ENCODE measurements around the gene CDKN1A. TPM values are rescaled to one million over a fixed set of nuclear protein-coding genes. Genes with fewer than 3 reads are reported as not detected.
A peak's percentile ranks its signal among the peaks of the same experiment; 100 is the strongest.

CDKN1A gene
- total and polyA plus RNA-seq, 2 donors = 13.1 to 81.2 TPM

- Histone ChIP-seq H3K27ac (ENCODE audit: low read depth in 1 of 2, low read length in 1 of 2) (no peak overlapping the region), H3K4me1 (ENCODE audit: control insufficient read depth in 2 of 2, insufficient read depth in 2 of 2, low read length in 2 of 2) (peaks cover 27 to 56% of the 10 kb centered on the region in 2 donors), H3K9me3 (ENCODE audit: control insufficient read depth in 2 of 2, insufficient read depth in 1 of 2, low read length in 1 of 2) (no peaks in the 10 kb centered on the region), H3K27me3 (ENCODE audit: control insufficient read depth in 2 of 2, insufficient read depth in 1 of 2, low read length in 1 of 2) (peaks cover 2 to 28% of the 10 kb centered on the region in 2 donors), H3K36me3 (ENCODE audit: control insufficient read depth in 2 of 2, insufficient read depth in 2 of 2, low read length in 1 of 2) (no peaks in the 10 kb centered on the region), H3K4me3 (ENCODE audit: low read length in 2 of 2) (no peak overlapping the region)
- DNase-seq (ENCODE audit: low read depth in 6 of 9, low spot score in 9 of 9) = no peak
- 38% methylated on average over 44 of the region's 44 CpGs for WGBS
Observed at GRCh38 chr6:36660771-36661471, 17.6 kb upstream of the CDKN1A start.

- WGBS = 56% methylated on average over 5 of the region's 5 CpGs
- no peaks in the 10 kb centered on the region for H3K36me3 ChIP-seq (ENCODE audit: control insufficient read depth in 2 of 2, insufficient read depth in 2 of 2, low read length in 1 of 2)
- no peaks in the 10 kb centered on the region for H3K9me3 ChIP-seq (ENCODE audit: control insufficient read depth in 2 of 2, insufficient read depth in 1 of 2, low read length in 1 of 2)
- H3K27ac ChIP-seq (ENCODE audit: low read depth in 1 of 2, low read length in 1 of 2) = peak overlapping the region; percentile 6 to 44
- H3K4me1 ChIP-seq (ENCODE audit: control insufficient read depth in 2 of 2, insufficient read depth in 2 of 2, low read length in 2 of 2) = peaks cover 21 to 47% of the 10 kb centered on the region in 2 donors
- H3K4me3 ChIP-seq (ENCODE audit: low read length in 2 of 2) = no peak overlapping the region
- H3K27me3 ChIP-seq (ENCODE audit: control insufficient read depth in 2 of 2, insufficient read depth in 1 of 2, low read length in 1 of 2) = peaks cover 2 to 32% of the 10 kb centered on the region in 2 donors
- peak in 5 of 9 donors; percentile 51 to 81 (median 57) for DNase-seq (ENCODE audit: low read depth in 6 of 9, low spot score in 9 of 9)
Observed at GRCh38 chr6:36662380-36662779, 16.1 kb upstream of the CDKN1A start.

- Histone ChIP-seq H3K4me3 (ENCODE audit: low read length in 2 of 2) (no peak overlapping the region), H3K27me3 (ENCODE audit: control insufficient read depth in 2 of 2, insufficient read depth in 1 of 2, low read length in 1 of 2) (peaks cover 2 to 32% of the 10 kb centered on the region in 2 donors), H3K9me3 (ENCODE audit: control insufficient read depth in 2 of 2, insufficient read depth in 1 of 2, low read length in 1 of 2) (no peaks in the 10 kb centered on the region), H3K27ac (ENCODE audit: low read depth in 1 of 2, low read length in 1 of 2) (peak overlapping the region in 1 of 2 donors; percentile 44), H3K4me1 (ENCODE audit: control insufficient read depth in 2 of 2, insufficient read depth in 2 of 2, low read length in 2 of 2) (peaks cover 20 to 46% of the 10 kb centered on the region in 2 donors), H3K36me3 (ENCODE audit: control insufficient read depth in 2 of 2, insufficient read depth in 2 of 2, low read length in 1 of 2) (no peaks in the 10 kb centered on the region)
- peak in 1 of 9 donors; percentile 66 for DNase-seq (ENCODE audit: low read depth in 6 of 9, low spot score in 9 of 9)
- 8% methylated on average over 6 of the region's 6 CpGs for WGBS
Observed at GRCh38 chr6:36662827-36663256, 15.7 kb upstream of the CDKN1A start.

- Histone ChIP-seq H3K27ac (ENCODE audit: low read depth in 1 of 2, low read length in 1 of 2) (no peak overlapping the region), H3K36me3 (ENCODE audit: control insufficient read depth in 2 of 2, insufficient read depth in 2 of 2, low read length in 1 of 2) (no peaks in the 10 kb centered on the region), H3K27me3 (ENCODE audit: control insufficient read depth in 2 of 2, insufficient read depth in 1 of 2, low read length in 1 of 2) (peaks cover 2 to 30% of the 10 kb centered on the region in 2 donors), H3K9me3 (ENCODE audit: control insufficient read depth in 2 of 2, insufficient read depth in 1 of 2, low read length in 1 of 2) (no peaks in the 10 kb centered on the region), H3K4me1 (ENCODE audit: control insufficient read depth in 2 of 2, insufficient read depth in 2 of 2, low read length in 2 of 2) (peaks cover 17 to 47% of the 10 kb centered on the region in 2 donors), H3K4me3 (ENCODE audit: low read length in 2 of 2) (no peak overlapping the region)
- 89% methylated on average over 4 of the region's 4 CpGs for WGBS
- no peak for DNase-seq (ENCODE audit: low read depth in 6 of 9, low spot score in 9 of 9)
Observed at GRCh38 chr6:36663504-36664446, 14.7 kb upstream of the CDKN1A start.

- Histone ChIP-seq H3K9me3 (ENCODE audit: control insufficient read depth in 2 of 2, insufficient read depth in 1 of 2, low read length in 1 of 2) (no peaks in the 10 kb centered on the region), H3K4me1 (ENCODE audit: control insufficient read depth in 2 of 2, insufficient read depth in 2 of 2, low read length in 2 of 2) (peaks cover 17 to 44% of the 10 kb centered on the region in 2 donors), H3K36me3 (ENCODE audit: control insufficient read depth in 2 of 2, insufficient read depth in 2 of 2, low read length in 1 of 2) (no peaks in the 10 kb centered on the region), H3K27ac (ENCODE audit: low read depth in 1 of 2, low read length in 1 of 2) (no peak overlapping the region), H3K27me3 (ENCODE audit: control insufficient read depth in 2 of 2, insufficient read depth in 1 of 2, low read length in 1 of 2) (peaks cover 0 to 16% of the 10 kb centered on the region in 2 donors), H3K4me3 (ENCODE audit: low read length in 2 of 2) (no peak overlapping the region)
- 98% methylated on average over 4 of the region's 4 CpGs for WGBS
- DNase-seq (ENCODE audit: low read depth in 6 of 9, low spot score in 9 of 9) = no peak
Observed at GRCh38 chr6:36665180-36665579, 13.3 kb upstream of the CDKN1A start.

- no peak for DNase-seq (ENCODE audit: low read depth in 6 of 9, low spot score in 9 of 9)
- 99% methylated on average over 2 of the region's 2 CpGs for WGBS
- H3K27me3 ChIP-seq (ENCODE audit: control insufficient read depth in 2 of 2, insufficient read depth in 1 of 2, low read length in 1 of 2) = peaks cover 0 to 5% of the 10 kb centered on the region in 2 donors
- no peak overlapping the region for H3K4me3 ChIP-seq (ENCODE audit: low read length in 2 of 2)
- peaks cover 17 to 34% of the 10 kb centered on the region in 2 donors for H3K4me1 ChIP-seq (ENCODE audit: control insufficient read depth in 2 of 2, insufficient read depth in 2 of 2, low read length in 2 of 2)
- no peaks in the 10 kb centered on the region for H3K36me3 ChIP-seq (ENCODE audit: control insufficient read depth in 2 of 2, insufficient read depth in 2 of 2, low read length in 1 of 2)
- H3K27ac ChIP-seq (ENCODE audit: low read depth in 1 of 2, low read length in 1 of 2) = no peak overlapping the region
- H3K9me3 ChIP-seq (ENCODE audit: control insufficient read depth in 2 of 2, insufficient read depth in 1 of 2, low read length in 1 of 2) = no peaks in the 10 kb centered on the region
Observed at GRCh38 chr6:36666287-36666686, 12.2 kb upstream of the CDKN1A start.

- Histone ChIP-seq H3K4me1 (ENCODE audit: control insufficient read depth in 2 of 2, insufficient read depth in 2 of 2, low read length in 2 of 2) (peaks cover 11 to 27% of the 10 kb centered on the region in 2 donors), H3K4me3 (ENCODE audit: low read length in 2 of 2) (no peak overlapping the region), H3K9me3 (ENCODE audit: control insufficient read depth in 2 of 2, insufficient read depth in 1 of 2, low read length in 1 of 2) (no peaks in the 10 kb centered on the region), H3K27ac (ENCODE audit: low read depth in 1 of 2, low read length in 1 of 2) (peak overlapping the region in 1 of 2 donors; percentile 44), H3K36me3 (ENCODE audit: control insufficient read depth in 2 of 2, insufficient read depth in 2 of 2, low read length in 1 of 2) (no peaks in the 10 kb centered on the region), H3K27me3 (ENCODE audit: control insufficient read depth in 2 of 2, insufficient read depth in 1 of 2, low read length in 1 of 2) (peaks cover 0 to 5% of the 10 kb centered on the region in 2 donors)
- WGBS = 97% methylated on average over 9 of the region's 9 CpGs
- DNase-seq (ENCODE audit: low read depth in 6 of 9, low spot score in 9 of 9) = no peak
Observed at GRCh38 chr6:36666826-36667591, 11.5 kb upstream of the CDKN1A start.

- peaks cover 0 to 13% of the 10 kb centered on the region in 2 donors for H3K4me1 ChIP-seq (ENCODE audit: control insufficient read depth in 2 of 2, insufficient read depth in 2 of 2, low read length in 2 of 2)
- H3K9me3 ChIP-seq (ENCODE audit: control insufficient read depth in 2 of 2, insufficient read depth in 1 of 2, low read length in 1 of 2) = no peaks in the 10 kb centered on the region
- H3K27me3 ChIP-seq (ENCODE audit: control insufficient read depth in 2 of 2, insufficient read depth in 1 of 2, low read length in 1 of 2) = peaks cover 0 to 5% of the 10 kb centered on the region in 2 donors
- H3K4me3 ChIP-seq (ENCODE audit: low read length in 2 of 2) = no peak overlapping the region
- H3K36me3 ChIP-seq (ENCODE audit: control insufficient read depth in 2 of 2, insufficient read depth in 2 of 2, low read length in 1 of 2) = no peaks in the 10 kb centered on the region
- DNase-seq (ENCODE audit: low read depth in 6 of 9, low spot score in 9 of 9) = no peak
- WGBS = 96% methylated on average over 7 of the region's 7 CpGs
- H3K27ac ChIP-seq (ENCODE audit: low read depth in 1 of 2, low read length in 1 of 2) = no peak overlapping the region
Observed at GRCh38 chr6:36668591-36668990, 9.9 kb upstream of the CDKN1A start.

All from thymus (tissue), 11 donors.